ENCODE results near the gene RPRD1A.

DNA sequence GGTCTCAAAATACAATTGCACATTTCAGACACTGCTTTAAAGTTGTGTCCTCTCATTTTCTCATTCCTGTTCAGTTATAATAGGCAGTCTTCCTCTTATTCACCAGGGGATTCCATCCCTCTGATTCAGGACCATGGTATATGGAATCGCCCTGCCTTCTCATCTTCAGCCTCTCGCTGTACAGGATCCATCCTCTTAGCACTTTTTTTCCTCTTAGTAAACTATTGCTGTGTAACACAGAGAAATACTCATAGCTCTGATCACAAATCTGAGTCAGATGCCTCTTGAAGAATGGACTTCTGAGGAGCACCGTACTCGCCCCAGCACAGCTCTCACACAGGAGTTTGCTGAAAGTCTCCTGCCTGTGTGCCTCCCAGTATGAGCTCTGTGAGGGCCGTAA, 83.5 kb downstream of the RPRD1A start:
- TF ChIP-seq, protein P1, sequence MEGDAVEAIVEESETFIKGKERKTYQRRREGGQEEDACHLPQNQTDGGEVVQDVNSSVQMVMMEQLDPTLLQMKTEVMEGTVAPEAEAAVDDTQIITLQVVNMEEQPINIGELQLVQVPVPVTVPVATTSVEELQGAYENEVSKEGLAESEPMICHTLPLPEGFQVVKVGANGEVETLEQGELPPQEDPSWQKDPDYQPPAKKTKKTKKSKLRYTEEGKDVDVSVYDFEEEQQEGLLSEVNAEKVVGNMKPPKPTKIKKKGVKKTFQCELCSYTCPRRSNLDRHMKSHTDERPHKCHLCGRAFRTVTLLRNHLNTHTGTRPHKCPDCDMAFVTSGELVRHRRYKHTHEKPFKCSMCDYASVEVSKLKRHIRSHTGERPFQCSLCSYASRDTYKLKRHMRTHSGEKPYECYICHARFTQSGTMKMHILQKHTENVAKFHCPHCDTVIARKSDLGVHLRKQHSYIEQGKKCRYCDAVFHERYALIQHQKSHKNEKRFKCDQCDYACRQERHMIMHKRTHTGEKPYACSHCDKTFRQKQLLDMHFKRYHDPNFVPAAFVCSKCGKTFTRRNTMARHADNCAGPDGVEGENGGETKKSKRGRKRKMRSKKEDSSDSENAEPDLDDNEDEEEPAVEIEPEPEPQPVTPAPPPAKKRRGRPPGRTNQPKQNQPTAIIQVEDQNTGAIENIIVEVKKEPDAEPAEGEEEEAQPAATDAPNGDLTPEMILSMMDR (IDR thresholded peaks at IDR 0.05; ENCODE audit: insufficient read depth, low read depth, low read length) = no peak
- TF ChIP-seq EZH2 (IDR thresholded peaks at IDR 0.05; ENCODE audit: insufficient read depth, low read length) = no peak

All from astrocyte (in vitro differentiated cells and primary cell).